Measurements from ENCODE around the gene ATP6V0C.

GRCh38 chr16:2487517-2487842 lies 26.3 kb upstream of the ATP6V0C start:
- TF ChIP-seq CTCF (IDR thresholded peaks at IDR 0.05; ENCODE audit: insufficient read depth, low read length) (no peak), REST (IDR thresholded peaks at IDR 0.05; ENCODE audit: insufficient replicate concordance, low read depth) (no peak), SPI1 (IDR thresholded peaks at IDR 0.05; ENCODE audit: borderline replicate concordance, low read depth) (no peak), POLR2AphosphoS5 (IDR thresholded peaks at IDR 0.05; ENCODE audit: low read depth) (no peak), GABPA (IDR thresholded peaks at IDR 0.05; ENCODE audit: low read depth) (no peak)
